H1 (cell line): ENCODE measurements around the gene MAN1C1.

Source experiments
- BCL11A ChIP-seq, 2 experiments: IDR thresholded peaks; one replicate each; pipeline ENCODE4 v1.6.1; 2011; ENCODE audit warnings: low read depth in 2 of 2, low read length in 2 of 2, mild to moderate bottlenecking in 2 of 2
- CREB1 ChIP-seq: IDR thresholded peaks from 2 replicates; pipeline ENCODE4 v1.6.1; 2012; ENCODE audit warnings: inconsistent platforms
- CTCF ChIP-seq, 3 experiments: IDR thresholded peaks; 1 replicate in 2 of 3; 2 replicates in 1 of 3; pipeline versions ENCODE4 v1.5.1 to v1.6.1; 2011; ENCODE audit warnings: low read length in 3 of 3, mild to moderate bottlenecking in 3 of 3, inconsistent platforms in 2 of 3, low read depth in 1 of 3, moderate library complexity in 1 of 3; ENCODE audit not compliant: insufficient read depth in 1 of 3; ENCODE audit errors: control extremely low read depth in 1 of 3
- GTF2F1 ChIP-seq: IDR thresholded peaks from 2 replicates; pipeline ENCODE4 v1.6.1; 2012; ENCODE audit warnings: low read depth, low read length, improper control_type of control experiment, borderline replicate concordance
- POLR2A ChIP-seq, 2 experiments: IDR thresholded peaks; 1 replicate in 1 of 2; 2 replicates in 1 of 2; pipeline ENCODE4 v1.6.1; 2011; ENCODE audit warnings: low read depth in 2 of 2, low read length in 2 of 2, mild to moderate bottlenecking in 2 of 2; ENCODE audit errors: control extremely low read depth in 1 of 2
- POU5F1 ChIP-seq: IDR thresholded peaks from 2 replicates; pipeline ENCODE4 v1.6.1; 2011; ENCODE audit warnings: low read depth, mild to moderate bottlenecking, low read length, moderate library complexity
- USF2 ChIP-seq: IDR thresholded peaks from 2 replicates; pipeline ENCODE4 v1.6.1; 2011; ENCODE audit warnings: low read length, improper control_type of control experiment
- TF ChIP-seq, protein P1 (sequence below): IDR thresholded peaks from 2 replicates; pipeline ENCODE4 v1.6.1; 2012; ENCODE audit warnings: inconsistent platforms

DNA sequence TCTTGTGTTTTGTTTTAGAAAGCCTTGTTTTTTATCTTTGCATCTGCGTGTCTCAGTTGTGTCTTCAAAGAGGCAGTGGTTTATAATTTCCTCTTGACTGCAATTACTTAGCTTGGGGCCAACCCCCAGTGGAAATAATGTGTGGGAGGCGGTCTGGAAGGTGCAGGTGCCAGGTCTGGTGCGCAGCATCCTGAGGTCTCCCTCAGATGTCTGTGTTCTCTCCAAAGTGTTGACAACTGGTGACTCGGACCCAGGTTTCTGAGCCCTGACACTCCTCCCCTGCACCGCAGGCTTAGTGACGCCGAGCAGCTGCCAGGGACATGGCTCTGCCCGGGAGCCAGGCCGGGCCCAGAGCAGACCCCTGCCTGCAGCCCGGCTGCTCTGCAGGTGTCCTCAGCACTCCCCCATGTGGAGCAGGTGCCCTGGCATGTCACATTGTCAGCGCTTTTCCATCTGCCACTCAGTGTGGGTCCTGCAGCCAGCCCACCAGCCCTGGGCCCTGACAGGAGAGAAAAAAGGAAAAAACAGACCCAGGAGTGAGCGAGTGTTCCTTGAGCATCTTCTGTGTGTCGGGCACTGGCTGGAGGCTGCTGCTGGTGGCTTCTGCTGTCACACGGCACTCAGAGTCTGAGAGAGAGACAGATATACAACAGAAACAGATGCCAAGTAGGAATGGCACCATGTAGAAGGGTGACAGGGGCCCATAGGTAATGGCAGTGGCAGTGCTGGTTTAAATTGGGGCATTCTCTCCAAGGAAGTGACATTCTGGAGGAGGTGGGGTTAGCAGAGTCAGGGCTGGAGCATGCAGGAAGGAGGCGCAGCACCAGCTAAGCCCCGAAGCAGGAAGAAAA lies 158.6 kb downstream of the MAN1C1 start:
- TF ChIP-seq CTCF (IDR thresholded peaks at IDR 0.05; ENCODE audit: control extremely low read depth in 1 of 3, insufficient read depth in 1 of 3, low read depth in 1 of 3, low read length in 3 of 3) (no peak), BCL11A (IDR thresholded peaks at IDR 0.05; ENCODE audit: low read depth in 2 of 2, low read length in 2 of 2) (no peak), CREB1 (no peak), POLR2A (IDR thresholded peaks at IDR 0.05; ENCODE audit: control extremely low read depth in 1 of 2, low read depth in 2 of 2, low read length in 2 of 2) (no peak), POU5F1 (no peak), USF2 (no peak), GTF2F1 (no peak)
- TF ChIP-seq, protein P1, sequence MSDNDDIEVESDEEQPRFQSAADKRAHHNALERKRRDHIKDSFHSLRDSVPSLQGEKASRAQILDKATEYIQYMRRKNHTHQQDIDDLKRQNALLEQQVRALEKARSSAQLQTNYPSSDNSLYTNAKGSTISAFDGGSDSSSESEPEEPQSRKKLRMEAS: no peak
